Central memory CD8-positive, alpha-beta T cell (primary cell): ENCODE results near the gene TTC23L.
"Not testable (repeated sequence)": the region's sequence is repeated elsewhere in the genome, so short reads cannot be mapped to it uniquely, and the experiment has no call there.

Source experiments
- ATAC-seq: fragments of 150-1000 bp; cut with Tn5 transposase; replicated peaks from 2 replicates; pipeline ENCODE4 v1.10.0; 2022; ENCODE audit warnings: mild to moderate bottlenecking, moderate FRiP score, moderate number of reproducible peaks; ENCODE audit not compliant: poor library complexity, severe bottlenecking; ENCODE audit errors: extremely low read depth
- DNase-seq, 2 donors: peaks; one replicate each; pipeline ENCODE4 v3.0.0; 2021; ENCODE audit warnings: low spot score in 2 of 2
- H3K27ac Mint-ChIP-seq: one replicate; pipeline ENCODE4 v1.8.0; 2022; ENCODE audit warnings: low read depth, mild to moderate bottlenecking, moderate library complexity, mixed read lengths
- H3K27me3 Mint-ChIP-seq: one replicate; pipeline ENCODE4 v1.8.0; 2022; ENCODE audit warnings: mixed read lengths
- H3K36me3 Mint-ChIP-seq: one replicate; pipeline ENCODE4 v1.8.0; 2022; ENCODE audit warnings: mild to moderate bottlenecking, moderate library complexity, mixed read lengths; ENCODE audit not compliant: insufficient read depth
- H3K4me1 Mint-ChIP-seq: one replicate; pipeline ENCODE4 v1.8.0; 2022; ENCODE audit warnings: mixed read lengths
- H3K4me3 Mint-ChIP-seq: one replicate; pipeline ENCODE4 v1.8.0; 2022; ENCODE audit warnings: mild to moderate bottlenecking, moderate library complexity, mixed read lengths
- H3K9me3 Mint-ChIP-seq: one replicate; pipeline ENCODE4 v1.8.0; 2022; ENCODE audit warnings: mixed read lengths

The TTC23L gene

DNA sequence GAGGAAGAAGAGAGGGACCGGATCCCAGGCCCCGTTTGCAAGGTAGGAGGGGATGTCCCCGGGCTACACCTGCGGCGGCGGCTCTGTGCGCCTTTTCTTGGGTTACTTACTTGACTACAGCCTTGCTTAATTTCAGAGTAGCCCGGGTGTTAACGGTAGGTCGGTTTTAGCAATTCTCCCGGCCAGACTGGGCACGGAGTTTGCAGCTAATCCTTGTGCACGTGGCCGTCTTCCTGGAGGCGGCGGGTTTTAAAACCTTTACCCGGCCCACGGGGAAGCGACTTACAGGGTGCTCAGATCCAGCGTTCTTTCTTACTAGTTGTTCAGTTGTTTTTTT lies 76.9 kb downstream of the TTC23L start:
- DNase-seq (no peak), ATAC-seq (peak; percentile 1)
- H3K27ac Mint-ChIP-seq = no peak overlapping the region
- H3K36me3 Mint-ChIP-seq = peaks cover 24% of the 10 kb centered on the region
- H3K4me3 Mint-ChIP-seq = no peak overlapping the region
- H3K9me3 Mint-ChIP-seq = no peaks in the 10 kb centered on the region
- peaks cover 39% of the 10 kb centered on the region for H3K4me1 Mint-ChIP-seq
- no peaks in the 10 kb centered on the region for H3K27me3 Mint-ChIP-seq

DNA sequence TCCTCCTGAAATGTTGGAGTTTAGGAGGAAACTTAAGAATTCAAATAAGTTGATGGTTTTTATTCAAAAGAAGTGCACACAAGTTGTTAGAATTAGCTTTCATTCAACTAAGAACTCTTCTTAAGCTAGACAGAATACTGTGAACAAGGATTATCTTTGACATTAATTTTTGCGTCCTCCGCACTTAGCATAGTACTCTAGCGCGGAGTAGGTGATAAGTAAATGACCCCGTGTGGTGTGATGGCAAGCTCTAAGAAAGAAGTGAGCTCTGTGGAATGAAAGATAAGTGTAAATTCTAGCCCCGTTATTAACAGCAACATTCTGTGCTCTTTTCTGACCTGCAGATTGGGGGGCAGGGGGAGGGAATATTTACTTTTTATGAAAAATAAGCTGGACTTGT lies 77.6 kb downstream of the TTC23L start:
- Mint-ChIP-seq H3K4me3 (no peak overlapping the region), H3K36me3 (peaks cover 24% of the 10 kb centered on the region), H3K4me1 (peaks cover 39% of the 10 kb centered on the region), H3K9me3 (no peaks in the 10 kb centered on the region), H3K27me3 (no peaks in the 10 kb centered on the region), H3K27ac (peak overlapping the region; percentile 90)
- no peak for ATAC-seq
- DNase-seq = no peak

DNA sequence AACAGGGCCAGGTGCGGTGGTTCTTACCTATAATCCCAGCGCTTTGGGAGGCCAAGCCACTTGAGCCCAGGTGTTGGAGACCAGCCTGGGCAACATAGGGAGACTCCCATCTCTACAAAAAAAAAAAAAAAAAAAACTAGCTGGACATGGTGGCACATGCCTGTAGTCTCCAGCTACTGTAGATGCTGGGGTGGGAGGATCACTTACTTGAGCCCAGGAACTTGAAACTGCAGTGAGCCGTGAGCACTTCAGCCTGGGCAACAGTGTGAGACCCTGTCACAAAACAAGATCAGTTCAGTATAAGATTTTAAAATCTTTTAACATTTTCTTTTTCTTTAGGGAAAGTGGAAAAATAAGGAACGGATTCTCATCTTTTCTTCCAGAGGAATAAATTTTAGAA lies 79.1 kb downstream of the TTC23L start:
- Mint-ChIP-seq H3K36me3 (peaks cover 28% of the 10 kb centered on the region), H3K27me3 (no peaks in the 10 kb centered on the region), H3K9me3 (no peaks in the 10 kb centered on the region), H3K4me3 (no peak overlapping the region), H3K27ac (peak overlapping the region; percentile 90), H3K4me1 (peaks cover 34% of the 10 kb centered on the region)
- DNase-seq = no peak
- no peak for ATAC-seq

DNA sequence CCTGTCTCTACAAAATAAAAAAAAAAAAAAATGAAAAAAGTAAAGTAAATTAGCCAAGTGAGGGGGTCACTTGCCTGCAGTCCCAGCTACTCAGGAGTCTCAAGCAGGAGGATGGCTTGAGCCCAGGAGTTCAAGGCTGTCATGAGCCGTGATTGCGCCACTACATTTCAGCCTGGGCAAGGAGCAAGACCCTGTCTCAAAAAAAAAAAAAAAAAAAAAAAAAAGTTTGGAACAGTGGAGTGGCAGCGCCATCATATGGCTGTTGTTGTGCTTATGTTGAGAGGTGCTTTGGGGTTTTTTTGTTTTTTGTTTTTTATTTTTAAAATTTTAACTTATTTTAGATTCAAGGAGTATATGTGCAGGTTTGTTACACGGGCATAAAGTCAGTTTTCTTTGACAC lies 80.1 kb downstream of the TTC23L start:
- H3K4me3 Mint-ChIP-seq = no peak overlapping the region
- H3K36me3 Mint-ChIP-seq = peaks cover 38% of the 10 kb centered on the region
- ATAC-seq (no peak), DNase-seq (no peak)
- no peaks in the 10 kb centered on the region for H3K27me3 Mint-ChIP-seq
- H3K27ac Mint-ChIP-seq = peak overlapping the region; percentile 76
- peaks cover 33% of the 10 kb centered on the region for H3K4me1 Mint-ChIP-seq
- no peaks in the 10 kb centered on the region for H3K9me3 Mint-ChIP-seq

DNA sequence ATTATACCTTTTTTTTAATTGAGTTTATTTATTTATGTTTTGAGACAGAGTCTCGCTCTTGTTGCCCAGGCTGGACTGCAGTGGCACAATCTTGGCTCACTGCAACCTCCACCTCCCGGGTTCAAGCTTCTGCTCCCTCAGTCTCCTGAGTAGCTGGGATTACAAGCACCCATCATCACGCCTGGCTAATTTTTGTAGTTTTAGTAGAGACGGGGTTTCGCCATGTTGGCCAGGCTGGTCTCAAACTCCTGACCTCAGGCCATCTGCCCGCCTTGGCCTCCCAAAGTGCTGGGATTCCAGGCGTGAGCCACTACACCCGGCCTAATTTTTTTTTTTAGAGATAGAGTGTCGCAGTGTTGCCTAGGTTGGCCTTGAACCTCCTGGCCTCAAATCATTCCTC lies 84.3 kb downstream of the TTC23L start:
- not testable (repeated sequence) for H3K4me3 Mint-ChIP-seq, H3K27me3 Mint-ChIP-seq, DNase-seq, H3K27ac Mint-ChIP-seq, H3K9me3 Mint-ChIP-seq, ATAC-seq, H3K4me1 Mint-ChIP-seq
- peaks cover 56% of the 10 kb centered on the region for H3K36me3 Mint-ChIP-seq

DNA sequence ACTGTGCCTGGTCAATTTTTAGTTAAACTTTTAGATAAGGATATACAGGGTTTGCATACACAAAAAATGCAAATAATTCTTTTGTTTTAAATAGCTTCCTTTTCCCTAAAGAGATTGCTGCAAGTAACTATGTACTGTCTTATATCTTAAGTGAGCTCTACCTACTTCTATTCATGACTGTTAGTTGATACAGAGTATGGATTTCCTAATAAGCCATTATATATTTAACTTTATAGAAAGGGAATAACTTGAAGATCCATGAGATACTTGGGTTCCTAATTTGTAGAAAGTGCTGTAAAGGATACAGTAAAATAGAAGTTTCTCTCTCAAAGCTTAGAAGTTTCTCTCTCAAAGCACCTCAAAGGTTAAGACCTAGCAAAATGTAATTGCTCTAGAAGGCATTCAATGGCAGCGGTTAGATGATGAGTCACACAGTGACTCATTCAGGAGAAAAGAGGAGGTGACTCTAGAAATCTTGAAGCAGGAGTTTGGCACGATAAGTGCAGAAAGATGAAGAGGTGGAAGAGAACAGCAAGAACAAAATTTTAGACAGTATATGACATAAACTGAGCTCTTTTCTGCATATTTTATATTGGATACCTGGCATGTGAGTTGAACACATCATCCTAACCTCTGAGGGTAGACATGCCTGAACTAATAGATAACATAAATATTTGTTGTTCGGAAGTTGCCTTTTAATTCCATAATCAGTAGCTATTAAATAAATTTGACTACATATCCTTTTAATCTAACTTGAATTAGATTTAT lies 84.9 kb downstream of the TTC23L start:
- Mint-ChIP-seq H3K9me3 (no peaks in the 10 kb centered on the region), H3K4me3 (no peak overlapping the region), H3K27ac (no peak overlapping the region), H3K4me1 (peaks cover 6% of the 10 kb centered on the region), H3K27me3 (no peaks in the 10 kb centered on the region), H3K36me3 (peaks cover 52% of the 10 kb centered on the region)
- DNase-seq (no peak), ATAC-seq (no peak)

DNA sequence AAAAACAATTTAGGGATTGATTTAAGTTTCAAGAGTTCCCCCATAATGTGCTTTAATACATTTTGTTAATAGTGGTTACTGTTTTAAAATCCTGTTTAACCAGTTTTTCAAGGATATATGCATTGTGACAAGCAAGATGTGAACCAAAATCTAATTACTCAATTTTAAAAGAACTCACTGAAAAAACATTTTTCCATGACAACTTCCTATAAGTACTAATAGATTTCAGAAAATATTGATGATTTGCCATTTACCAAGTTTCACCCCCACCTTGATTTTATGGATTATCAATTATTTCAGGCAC lies 85.5 kb downstream of the TTC23L start:
- Mint-ChIP-seq H3K4me1 (peaks cover 12% of the 10 kb centered on the region), H3K27ac (no peak overlapping the region), H3K9me3 (no peaks in the 10 kb centered on the region), H3K4me3 (no peak overlapping the region), H3K27me3 (no peaks in the 10 kb centered on the region), H3K36me3 (peaks cover 52% of the 10 kb centered on the region)
- DNase-seq = no peak
- ATAC-seq = no peak

DNA sequence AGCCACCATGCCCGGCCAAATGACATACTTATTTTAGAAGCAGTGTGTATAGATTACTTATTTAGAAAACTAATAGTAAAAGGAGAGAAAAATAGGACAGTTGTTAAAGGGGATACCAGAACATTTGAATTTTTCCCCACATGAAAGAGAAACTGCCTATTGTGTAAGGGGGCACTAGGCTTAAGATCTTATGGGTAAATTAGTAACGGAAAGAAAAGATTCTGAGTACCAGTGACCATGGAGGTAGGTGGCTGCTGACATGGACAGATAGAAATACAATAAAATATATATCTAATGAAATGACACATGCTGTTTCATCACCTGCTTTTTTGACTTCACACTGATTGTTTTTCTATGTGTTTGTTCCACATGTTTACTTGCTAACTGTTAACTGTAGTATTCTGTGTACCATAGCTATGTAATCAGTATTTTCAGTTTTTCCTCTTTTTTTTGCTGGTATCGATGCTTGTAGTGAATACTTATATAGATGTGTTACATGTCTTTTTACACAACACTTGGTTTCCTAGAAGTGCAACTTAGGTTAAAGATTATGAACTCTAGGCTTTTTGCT lies 87.4 kb downstream of the TTC23L start:
- Mint-ChIP-seq H3K27me3 (no peaks in the 10 kb centered on the region), H3K9me3 (no peaks in the 10 kb centered on the region), H3K4me3 (no peak overlapping the region), H3K27ac (no peak overlapping the region), H3K4me1 (peaks cover 27% of the 10 kb centered on the region), H3K36me3 (peaks cover 44% of the 10 kb centered on the region)
- DNase-seq (no peak), ATAC-seq (no peak)

DNA sequence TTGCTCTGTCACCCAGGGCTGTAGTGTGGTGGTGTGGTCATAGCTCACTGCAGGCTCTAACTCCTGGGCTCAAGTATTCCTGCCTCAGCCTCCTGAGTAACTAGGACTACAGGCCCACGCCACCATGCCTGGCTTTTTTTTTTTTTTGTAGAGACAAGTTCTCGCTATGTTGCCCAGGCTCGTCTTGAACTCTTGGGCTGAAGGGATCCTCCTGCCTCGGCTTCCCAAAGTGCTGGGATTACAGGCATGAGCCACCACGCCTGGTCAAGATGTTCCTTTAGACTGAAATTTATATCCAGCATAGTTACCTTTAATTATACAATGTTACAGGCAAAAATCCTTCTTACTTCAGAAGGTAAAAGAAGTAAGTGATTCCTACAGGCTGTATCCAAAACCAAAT lies 88.8 kb downstream of the TTC23L start:
- H3K9me3 Mint-ChIP-seq = no peaks in the 10 kb centered on the region
- no peak overlapping the region for H3K4me3 Mint-ChIP-seq
- H3K27me3 Mint-ChIP-seq = no peaks in the 10 kb centered on the region
- H3K36me3 Mint-ChIP-seq = peaks cover 38% of the 10 kb centered on the region
- DNase-seq (no peak), ATAC-seq (no peak)
- H3K27ac Mint-ChIP-seq = no peak overlapping the region
- H3K4me1 Mint-ChIP-seq = peaks cover 31% of the 10 kb centered on the region

DNA sequence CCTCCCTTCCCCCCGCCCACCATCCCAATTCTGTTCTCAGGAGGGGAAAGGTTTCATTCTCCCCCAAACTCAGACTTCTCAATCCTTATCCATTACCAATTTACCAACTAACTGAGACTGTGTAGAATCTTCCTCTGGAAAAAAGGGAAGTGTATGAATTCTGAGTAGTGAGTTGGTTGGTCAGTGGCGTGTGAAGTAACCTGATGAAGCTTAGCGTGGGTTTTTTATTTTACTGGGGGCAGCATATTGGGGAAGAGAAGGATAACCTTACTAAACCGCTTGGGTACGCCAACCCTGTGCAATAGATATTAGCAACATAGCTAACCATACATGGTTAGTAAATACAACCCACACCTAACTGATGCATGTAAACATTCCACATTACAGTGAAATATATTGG lies 89.3 kb downstream of the TTC23L start:
- Mint-ChIP-seq H3K4me3 (no peak overlapping the region), H3K27ac (no peak overlapping the region)
- no peak for DNase-seq

DNA sequence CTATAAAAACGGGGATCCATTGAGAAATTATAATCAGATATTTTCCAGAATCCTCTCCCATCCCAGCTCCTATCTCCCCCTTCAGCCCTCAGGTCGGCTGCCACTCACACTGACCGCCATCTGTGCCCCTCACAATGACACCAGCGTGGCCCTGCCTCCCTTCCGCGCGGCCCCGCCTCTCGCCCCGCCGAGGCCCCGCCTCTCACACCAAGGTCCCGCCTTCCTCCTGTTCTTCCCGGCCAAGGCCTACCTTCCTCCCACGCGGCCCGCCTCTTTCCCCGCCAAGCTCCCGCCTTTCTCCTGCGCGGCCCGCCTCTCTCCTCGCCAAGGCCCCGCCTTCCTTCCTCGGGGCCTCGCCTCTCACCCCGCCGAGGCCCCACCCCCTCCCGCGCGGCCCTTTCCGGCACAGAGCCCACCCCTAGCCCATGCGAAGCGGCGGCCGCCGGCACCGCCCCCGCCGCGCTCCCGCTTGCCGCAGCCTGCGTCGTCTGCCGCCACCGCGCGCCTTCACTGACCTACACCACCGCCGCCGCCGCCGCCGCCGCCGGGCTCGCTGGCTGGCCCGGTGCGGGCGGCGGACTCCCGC lies 90.3 kb downstream of the TTC23L start, which contains the start of gene DNAJC21:
Gene DNAJC21, plus strand, starts transcription at position 426 of the 586 bp plus-strand sequence. CDS start 261 bp downstream, outside the sequence.
- no peaks in the 10 kb centered on the region for H3K9me3 Mint-ChIP-seq
- H3K4me1 Mint-ChIP-seq = peaks cover 33% of the 10 kb centered on the region
- peak within 1 kb of the TSS; percentile 99 for H3K4me3 Mint-ChIP-seq
- DNase-seq = peak; percentile 94 to 96
- H3K27me3 Mint-ChIP-seq = no peaks in the 10 kb centered on the region
- peaks cover 26% of the 10 kb centered on the region for H3K36me3 Mint-ChIP-seq
- peak; percentile 89 for ATAC-seq
- H3K27ac Mint-ChIP-seq = peak within 1 kb of the TSS; percentile 96

More for the DNA sequence above, 89.3 kb downstream of the TTC23L start:
- Mint-ChIP-seq H3K9me3 (no peaks in the 10 kb centered on the region), H3K4me1 (peaks cover 32% of the 10 kb centered on the region), H3K27me3 (no peaks in the 10 kb centered on the region), H3K36me3 (peaks cover 35% of the 10 kb centered on the region)
- ATAC-seq = no peak

DNA sequence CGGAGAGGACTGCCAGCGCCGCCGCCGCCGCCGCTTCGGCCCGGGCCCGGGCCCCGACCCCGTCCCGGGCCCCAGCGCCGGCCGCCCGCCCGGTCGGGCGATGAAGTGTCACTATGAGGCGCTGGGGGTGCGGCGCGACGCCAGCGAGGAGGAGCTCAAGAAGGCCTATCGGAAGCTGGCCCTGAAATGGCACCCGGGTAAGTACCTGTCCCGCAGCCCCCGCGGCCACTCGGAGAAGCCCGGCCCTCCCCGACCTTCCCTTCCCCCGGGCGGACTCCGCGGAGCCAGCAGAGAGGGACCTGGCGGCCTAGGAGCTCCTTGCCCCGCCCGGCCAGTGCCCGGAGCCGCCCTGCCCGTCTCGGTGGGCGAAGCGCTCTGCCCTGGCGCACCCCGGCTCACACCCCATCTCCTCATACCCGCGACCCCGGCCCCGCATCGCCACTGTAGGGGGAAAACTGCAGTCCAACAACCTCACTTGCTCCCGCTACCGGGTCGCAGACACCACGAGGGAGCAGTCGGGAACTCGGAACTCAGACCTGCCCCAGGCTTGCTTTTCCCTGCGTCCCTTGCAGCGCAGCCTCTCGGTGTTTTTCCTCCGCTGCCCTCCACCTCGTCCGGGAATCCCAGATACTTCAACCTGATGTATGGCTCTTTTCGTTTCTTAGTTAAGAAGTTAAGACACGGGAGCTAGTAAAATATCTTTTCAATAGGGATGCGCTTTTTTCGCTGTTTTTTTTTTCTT lies 90.9 kb downstream of the TTC23L start:
- DNase-seq (peak; percentile 64 to 68), ATAC-seq (peak; percentile 77)
- peak overlapping the region; percentile 96 for H3K27ac Mint-ChIP-seq
- peaks cover 33% of the 10 kb centered on the region for H3K4me1 Mint-ChIP-seq
- no peaks in the 10 kb centered on the region for H3K9me3 Mint-ChIP-seq
- H3K36me3 Mint-ChIP-seq = peaks cover 22% of the 10 kb centered on the region
- H3K27me3 Mint-ChIP-seq = no peaks in the 10 kb centered on the region
- H3K4me3 Mint-ChIP-seq = peak overlapping the region; percentile 99
